ENCODE results near the gene CD48. TPM values are rescaled to one million over a fixed set of nuclear protein-coding genes. Genes with fewer than 3 reads are reported as not detected.

CD48 gene
- total RNA-seq, result under 0.01 TPM in 1 of 2 replicates, not detected in the other

DNA sequence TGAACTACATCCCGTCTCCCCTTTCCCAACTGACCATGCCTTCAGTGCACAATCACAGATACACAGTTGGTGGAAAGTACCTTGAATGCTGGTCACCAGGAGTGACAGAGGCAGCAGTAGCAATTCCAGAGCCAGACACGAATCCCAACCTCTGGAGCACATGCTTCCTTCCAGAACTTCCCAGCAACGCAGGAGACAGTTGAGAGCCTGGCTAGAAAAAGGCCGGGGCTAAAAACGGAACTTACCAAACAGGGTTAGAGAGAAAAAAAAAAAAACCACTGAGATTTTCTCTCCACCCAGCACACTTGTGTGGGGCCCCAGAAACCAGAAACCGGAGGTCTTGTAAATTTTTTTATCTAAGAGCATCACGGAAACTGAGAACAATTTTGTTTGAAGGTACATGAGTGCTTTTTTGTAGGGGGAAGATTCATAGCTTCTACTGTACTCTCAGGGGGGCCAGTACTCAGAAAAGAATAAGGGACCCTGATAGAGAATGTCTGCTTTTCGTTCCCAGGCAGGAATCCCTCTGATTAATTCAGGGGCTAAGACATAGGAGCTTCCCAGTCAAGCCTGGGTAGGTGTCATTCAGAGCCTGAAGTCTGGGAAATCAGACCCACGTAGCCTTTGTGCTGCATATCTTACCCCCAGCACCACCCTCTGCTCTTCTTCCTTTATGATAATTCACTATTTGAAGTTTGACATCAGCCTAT, at the start of gene CD48:
Gene CD48, minus strand, starts transcription at position 221 of the 710 bp plus-strand sequence. Its CDS starts 59 bp downstream, at position 162.

DNA sequence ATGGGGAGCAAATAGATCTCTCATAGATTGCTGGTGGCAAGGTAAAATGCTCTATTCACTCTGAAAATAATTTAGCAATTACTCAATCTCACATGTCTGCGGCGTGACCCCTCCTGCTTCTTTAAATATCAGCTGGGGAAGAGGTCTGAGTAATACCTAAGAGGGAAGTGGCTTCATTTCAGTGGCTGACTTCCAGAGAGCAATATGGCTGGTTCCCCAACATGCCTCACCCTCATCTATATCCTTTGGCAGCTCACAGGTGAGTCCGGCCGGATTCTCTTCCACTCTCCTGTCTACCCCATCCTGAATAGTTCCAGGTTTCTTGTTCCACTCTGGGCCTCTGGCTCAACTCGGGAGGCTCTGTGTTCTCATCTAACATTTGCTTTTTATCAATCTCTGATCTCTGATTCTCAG, 27.5 kb upstream of the CD48 start, which contains the start of gene SLAMF7:
Gene SLAMF7, plus strand, starts transcription at position 150 of the 414 bp plus-strand sequence. Its CDS starts 55 bp downstream, at position 205.

DNA sequence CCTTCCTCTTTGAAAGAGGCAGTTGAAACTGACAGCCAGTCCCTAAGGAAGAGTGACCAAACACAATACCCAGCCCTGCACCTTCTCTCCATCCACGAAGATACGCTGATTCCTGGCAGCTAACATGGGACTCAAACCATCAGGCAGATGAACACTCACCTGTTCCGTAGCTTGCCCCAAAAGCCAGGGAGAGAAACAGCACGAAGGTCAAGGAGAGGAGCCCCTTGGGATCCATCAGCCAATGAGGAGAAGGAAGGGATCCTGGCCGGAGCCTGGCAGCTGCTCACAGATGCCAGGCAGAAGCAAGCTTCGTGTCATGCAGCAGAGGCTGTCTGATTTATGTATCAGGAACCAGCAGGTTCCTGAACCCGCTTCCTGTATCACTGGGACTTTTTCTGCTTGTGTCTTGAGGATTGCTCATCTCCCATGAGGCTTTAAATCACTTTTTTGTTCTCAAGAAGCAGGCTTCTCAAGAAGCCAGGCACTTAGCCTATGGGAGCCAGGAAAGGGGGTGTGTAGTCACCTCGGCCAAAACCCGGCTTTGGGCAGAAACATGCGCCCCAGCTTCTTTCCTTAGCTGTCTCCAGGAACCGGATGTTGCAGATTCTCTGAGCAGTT, 64.8 kb downstream of the CD48 start, which contains the start of gene SLAMF1:
Gene SLAMF1, minus strand, starts transcription at position 334 of the 618 bp plus-strand sequence. Its CDS starts 99 bp downstream, at position 235.

Other genes with a start within 250 kb of the CD48 start
- gene SLAMF6, start 188.6 kb downstream of the CD48 start, total RNA-seq, result not detected in 2 replicates
- gene CD84, start 132.3 kb downstream of the CD48 start, total RNA-seq, result not detected in 2 replicates
- not detected in 2 replicates for gene SLAMF1, start 64.8 kb downstream of the CD48 start, total RNA-seq
- gene SLAMF7, start 27.4 kb upstream of the CD48 start, total RNA-seq, result not detected in 2 replicates
- gene LY9, start 84.4 kb upstream of the CD48 start, total RNA-seq, result not detected in 2 replicates
- not detected in 2 replicates for gene CD244, start 151.1 kb upstream of the CD48 start, total RNA-seq
- gene ITLN1, start 173.4 kb upstream of the CD48 start, total RNA-seq, result not detected in 2 replicates
- gene ITLN2, start 243.0 kb upstream of the CD48 start, total RNA-seq, result not detected in 2 replicates

Data from bronchial smooth muscle cell (primary cell).